Stromal cell of bone marrow (primary cell): ENCODE data around the gene PPHLN1.

Experiments
- DNase-seq: peaks from one replicate; pipeline ENCODE4 v3.0.0-alpha.2; 2012; ENCODE audit warnings: low read depth

Gene PPHLN1

DNA sequence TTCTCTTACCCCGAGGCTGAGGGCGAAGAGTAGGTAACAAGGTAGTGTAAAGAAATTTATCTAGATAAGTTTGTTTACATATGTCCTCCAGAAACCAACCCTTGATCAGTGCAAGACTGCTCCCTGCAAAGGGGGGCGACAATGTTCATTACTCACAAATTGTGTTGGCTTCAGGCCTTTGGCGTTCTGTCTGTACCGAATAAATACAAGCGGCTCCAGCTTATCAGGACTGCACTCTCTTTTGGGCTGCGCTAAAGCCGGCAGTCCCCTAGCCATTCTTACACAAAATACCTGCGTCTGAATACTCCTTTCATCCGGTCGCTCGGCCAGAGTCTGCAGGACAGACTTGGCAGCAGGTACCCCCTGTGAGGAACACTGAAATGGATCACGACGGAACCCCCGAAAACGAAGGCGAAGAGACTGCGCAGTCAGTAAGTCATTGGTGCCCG is 116.4 kb downstream of the PPHLN1 start:
- no peak for DNase-seq

DNA sequence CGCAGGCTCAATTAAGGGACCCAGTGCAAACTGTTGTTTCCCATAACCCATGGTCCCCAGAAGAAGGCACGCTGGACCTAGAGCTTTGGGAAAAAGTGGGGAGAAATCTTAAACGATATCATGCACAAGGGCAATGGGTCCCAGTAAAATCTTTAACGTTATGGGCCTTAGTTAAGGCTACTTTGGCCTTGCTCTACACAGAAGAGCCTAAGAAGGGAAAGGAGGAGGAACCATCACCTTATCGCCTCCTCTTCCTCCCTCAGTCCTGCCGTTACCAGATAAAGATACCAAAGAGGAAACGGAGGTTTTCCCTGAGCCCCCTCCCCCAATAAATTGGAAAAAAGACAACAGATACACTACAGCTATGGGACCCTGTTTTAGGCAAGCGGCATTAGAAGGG is 116.9 kb downstream of the PPHLN1 start:
- DNase-seq, result no peak

DNA sequence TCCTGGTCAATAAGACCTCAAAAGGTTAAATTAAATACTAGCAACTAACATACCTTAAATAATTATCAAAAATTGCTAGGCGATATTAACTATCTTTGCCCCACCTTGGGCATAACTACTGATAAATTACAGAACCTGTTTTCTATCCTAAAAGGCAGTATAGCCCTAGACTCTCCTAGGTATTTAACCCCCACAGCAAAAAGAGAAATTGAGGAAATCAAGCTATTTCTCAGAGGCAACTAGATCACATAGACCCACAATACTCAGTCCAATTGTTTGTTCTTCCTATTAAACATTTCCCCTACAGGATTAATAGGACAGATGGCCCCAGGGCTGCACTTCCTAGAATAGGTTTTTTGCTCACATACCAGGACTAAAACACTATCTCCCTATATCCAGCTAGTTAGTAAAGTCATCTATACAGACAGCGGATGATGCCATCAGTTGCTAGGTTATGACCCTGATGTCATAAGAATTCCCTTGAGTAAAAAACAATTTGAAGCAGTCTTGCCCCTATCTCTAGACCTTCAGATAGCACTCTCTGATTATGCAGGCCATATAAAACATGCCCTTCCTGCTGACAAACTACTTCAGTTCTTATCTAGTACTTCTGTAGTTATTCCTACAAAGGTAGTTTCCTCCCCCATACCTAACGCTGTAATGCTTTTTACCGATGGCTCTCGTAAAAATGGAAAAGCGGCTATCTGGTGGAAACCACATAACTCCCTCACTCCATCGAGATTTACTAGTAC is 118.4 kb downstream of the PPHLN1 start:
- no peak for DNase-seq

DNA sequence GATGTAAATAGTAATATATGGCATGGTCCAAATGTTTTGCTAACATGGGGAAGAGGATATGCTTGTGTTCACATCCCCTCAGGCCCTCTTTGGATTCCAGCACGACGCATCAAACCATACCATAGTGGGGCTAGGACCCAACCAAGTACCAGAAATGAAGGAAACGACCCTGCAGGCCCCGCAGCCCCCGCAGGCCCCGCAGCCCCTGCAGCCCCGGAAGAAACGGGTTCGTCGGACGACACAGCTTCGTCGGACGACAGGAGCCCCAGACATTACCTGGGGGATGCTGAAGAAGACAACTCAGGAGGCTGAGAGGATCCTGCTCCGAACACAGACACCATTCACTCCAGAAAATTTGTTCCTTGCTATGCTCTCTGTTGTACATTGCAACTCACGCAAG is 119.9 kb downstream of the PPHLN1 start:
- DNase-seq, result no peak

DNA sequence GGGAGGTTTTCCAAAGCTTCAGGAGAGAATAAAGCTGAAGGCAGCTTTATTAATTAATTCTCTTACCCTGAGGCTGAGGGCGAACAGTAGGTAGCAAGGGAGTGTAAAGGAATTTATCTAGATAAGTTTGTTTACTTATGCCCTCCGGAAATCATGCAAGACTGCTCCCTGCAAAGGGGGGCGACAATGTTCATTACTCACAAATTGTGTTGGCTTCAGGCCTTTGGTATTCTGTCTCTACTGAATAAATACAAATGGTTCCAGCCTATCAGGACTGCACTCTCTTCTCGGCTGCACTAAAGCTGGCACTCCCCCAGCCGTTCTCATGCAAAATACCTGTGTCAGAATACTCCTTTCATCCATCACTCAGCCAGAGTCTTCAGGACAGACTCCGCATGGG is 120.8 kb downstream of the PPHLN1 start:
- no peak for DNase-seq

DNA sequence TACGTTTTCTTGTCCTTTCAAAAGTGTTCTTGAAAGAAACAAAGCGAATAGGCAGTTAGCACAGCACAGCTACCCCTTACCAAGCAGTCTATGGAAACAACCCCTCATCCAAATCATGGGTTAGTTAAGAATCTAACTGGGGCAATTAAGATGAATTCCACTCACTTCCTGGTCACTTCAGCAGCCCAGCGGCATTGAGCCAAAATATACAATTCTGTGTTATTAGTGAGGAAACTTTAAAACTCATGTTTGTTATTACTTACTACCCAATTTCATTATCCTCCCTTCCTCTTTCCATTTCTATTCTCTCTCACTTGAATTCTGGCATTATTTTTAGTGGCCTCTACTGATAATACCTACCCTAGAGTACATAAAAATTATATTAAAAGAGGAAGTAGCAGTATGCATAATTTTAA is 121.4 kb downstream of the PPHLN1 start:
- no peak for DNase-seq

DNA sequence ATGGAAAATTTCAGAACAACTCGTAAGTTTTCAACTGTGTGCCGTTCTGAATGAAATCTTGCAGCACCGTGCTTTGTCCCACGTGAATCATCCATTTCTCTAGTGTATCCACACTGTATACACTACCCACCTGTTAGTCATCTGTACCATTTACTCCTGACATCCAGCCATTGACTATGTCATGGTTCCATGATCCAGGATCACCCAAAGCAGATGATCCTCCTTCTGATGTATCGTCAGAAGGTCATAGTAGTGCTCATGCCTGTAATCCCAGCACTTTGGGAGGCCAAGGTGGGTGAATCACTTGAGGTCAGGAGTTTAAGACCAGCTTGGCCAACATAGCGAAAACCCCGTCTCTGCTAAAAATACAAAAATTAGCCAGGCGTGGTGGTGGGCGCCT is 122.9 kb downstream of the PPHLN1 start:
- no peak for DNase-seq

DNA sequence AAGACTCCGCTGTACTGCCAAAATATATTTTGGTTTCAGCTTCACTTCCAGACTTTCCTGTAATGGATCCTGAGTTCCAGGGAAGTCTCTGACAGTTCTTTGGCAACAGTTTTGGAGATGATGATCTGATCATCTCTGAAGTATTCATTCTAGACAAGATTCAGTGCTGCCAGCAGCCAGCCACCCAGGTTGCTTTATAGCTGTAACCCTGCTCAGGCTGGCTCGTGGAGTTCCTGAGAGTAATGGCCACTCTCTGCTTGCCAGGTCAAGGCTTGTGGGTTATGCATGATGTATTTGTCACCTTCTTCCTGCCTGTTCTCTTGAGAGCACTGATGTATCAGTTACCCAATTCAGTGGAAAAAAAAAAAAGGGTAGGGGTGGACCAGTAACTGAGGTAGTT is 124.3 kb downstream of the PPHLN1 start:
- no peak for DNase-seq

DNA sequence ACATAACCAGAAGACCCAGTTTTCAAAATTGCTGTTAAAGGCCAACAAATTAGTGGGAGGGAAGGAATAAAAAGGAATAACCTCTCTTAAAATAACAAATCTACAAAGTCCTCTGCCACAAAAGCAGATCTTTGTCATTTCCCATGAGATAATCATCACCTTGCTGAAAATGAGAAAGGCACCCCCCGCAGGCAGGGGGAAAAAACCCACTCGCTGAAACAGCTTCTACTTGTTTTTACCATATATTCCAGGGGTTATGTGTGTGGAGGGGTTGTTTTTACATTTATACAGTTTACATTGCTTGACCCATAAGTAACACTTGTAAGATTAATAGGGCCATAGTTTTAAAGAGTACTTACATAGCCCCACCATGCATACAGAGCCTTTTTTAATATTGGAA is 132.6 kb downstream of the PPHLN1 start:
- no peak for DNase-seq

DNA sequence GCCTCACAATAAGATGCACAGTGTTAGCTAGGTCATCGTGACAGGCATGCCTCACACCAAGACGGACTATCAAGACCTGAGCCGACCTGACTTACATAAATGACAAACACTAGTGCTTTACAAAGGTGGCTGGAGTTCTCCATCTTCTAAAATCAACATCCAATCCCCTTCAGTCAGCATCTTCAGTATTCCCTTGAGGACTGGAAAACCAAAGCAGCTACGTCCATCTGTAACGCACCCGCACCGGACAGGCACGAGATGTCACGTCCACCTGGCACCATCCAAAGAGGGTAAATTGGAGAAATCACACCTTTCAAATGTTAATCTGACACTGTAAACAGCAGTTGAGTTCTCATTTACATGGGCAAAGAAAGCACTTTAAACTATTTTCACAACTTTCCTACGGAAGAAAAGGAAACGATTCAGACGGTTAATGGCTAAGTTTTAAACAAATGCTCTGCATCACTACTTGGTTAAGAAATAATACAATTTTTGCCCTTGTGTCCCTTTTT is 133.4 kb downstream of the PPHLN1 start:
- no peak for DNase-seq

DNA sequence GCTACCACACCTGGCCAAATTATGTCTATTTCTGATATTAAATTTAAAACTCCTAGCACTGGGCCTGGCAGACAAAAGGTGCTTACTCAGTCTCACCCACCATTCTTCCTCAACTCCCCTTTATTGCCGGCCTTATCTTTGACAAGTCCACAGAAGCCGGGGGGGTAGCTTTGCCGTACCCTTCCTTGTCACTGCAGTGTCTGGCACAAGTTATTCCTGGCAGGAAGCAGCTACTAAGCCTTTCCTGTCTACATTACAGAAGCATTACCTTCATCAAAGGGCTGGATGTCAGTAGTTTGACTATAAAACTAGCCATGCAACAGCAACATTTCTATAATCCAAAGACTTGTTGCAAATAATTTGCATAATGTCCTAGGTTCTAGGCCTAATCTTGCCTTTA is 136.5 kb downstream of the PPHLN1 start:
- DNase-seq, result no peak

DNA sequence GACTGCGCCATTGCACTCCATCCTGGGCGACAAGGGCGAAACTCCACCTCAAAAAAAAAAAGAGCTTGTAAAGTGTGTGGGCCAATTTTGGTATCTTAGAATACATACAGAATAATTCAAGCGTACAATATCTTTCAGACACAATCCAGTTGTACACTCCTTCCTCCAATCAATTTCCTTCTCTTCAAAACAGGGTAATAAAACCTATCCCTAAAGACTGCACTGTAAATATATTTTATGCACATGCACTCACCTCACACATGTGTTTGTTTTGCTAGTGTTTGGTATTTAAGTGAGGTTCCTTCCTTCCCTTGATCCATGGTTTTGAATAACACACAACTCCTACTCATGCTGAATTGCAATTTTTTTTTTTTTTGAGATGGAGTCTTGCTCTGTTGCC is 137.7 kb downstream of the PPHLN1 start:
- DNase-seq, result no peak

DNA sequence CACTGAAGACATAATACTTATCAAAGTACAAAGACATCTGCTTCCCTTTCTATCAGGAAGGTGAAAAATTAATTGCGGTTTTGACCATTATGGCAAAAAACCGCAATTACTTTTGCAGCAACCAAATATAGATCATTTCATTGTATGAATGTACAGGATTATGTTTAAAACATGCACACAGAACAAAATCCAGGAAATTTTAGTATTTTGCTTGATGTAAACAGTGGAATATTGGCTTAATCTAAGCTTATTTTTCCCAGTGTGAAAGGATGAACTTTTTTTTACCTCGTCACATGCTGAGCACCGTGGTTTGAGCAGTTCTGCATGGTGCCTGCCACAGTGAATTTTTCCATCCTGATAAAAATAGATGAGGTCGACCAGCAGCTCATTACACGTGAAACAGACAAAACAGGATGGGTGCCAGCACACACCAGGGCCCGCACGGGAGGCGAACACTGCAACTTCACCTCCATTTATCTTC is 142.4 kb downstream of the PPHLN1 start:
- no peak for DNase-seq

DNA sequence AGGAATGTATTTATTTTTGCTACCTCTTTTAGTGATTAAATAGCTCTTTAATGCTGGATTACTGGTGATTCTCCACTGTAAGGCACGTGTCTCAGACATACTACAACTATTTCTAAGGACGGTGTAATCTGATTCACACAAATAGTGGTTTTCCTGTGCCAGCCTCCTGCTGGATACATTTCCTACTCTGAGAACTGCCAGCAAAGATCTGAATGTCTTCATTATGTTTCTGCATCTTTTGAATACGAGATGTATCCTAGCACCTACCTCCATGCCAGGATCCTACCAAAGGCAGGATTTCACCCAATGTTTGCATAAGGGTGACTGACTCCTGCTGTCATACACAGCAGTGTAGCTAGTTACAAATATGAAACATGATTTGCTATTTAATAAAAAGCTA is 143.0 kb downstream of the PPHLN1 start:
- no peak for DNase-seq

DNA sequence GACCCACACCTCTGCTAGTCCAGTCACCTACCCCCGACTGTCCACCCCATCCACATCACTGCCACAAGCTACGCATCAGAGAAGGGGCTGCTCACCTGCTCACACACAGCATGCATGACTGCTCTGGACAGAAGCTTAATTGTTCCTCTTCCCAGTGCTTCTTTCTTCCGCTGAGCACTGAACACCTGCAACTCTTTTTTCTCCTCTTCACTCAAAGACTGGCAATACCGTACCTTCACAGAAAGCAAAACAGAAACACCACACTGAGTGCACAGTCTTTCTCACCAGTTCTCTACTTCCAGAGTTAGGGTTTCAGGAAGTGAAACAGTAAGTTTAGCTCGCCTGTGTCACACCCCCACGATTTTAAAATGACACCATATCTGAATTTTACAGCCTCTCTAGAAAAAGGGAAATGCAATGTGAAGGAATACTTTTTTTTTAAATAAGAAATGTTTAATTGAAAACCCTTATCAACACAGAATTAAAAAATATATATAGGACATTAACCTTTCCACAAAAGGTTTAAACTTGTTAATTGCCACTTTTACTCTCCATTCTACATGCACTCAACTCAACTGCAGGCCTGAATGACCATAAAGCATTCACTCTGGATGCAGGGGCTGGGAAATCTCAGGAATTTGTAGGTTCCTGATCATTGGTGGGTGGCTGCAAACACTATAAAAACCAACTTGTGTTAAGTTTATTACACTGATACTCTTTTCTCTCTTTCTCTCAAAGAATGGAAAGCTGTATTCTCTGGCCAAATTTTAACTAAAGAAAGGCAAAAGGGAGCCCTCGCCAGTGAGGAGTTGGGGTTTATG is 143.6 kb downstream of the PPHLN1 start:
- DNase-seq, result no peak

DNA sequence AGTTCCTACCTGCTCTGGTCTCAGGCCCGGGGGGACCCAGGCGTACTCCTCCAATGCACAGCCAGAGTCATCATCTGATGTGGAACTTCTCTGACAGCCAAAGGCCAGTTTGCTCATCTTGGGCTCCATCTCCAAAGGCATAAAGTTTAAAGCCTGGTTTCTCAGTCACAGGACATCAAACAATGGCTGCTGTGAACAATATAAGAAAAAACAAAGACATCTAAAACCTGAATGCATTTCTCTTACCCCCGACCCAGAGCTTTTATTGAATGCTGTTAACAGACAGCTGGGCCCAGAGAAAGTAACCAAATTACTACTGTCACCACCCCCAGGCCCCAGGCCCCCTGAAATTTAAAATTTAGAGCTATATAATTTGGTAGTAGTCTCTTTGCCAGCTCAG is 146.4 kb downstream of the PPHLN1 start:
- DNase-seq, result no peak

DNA sequence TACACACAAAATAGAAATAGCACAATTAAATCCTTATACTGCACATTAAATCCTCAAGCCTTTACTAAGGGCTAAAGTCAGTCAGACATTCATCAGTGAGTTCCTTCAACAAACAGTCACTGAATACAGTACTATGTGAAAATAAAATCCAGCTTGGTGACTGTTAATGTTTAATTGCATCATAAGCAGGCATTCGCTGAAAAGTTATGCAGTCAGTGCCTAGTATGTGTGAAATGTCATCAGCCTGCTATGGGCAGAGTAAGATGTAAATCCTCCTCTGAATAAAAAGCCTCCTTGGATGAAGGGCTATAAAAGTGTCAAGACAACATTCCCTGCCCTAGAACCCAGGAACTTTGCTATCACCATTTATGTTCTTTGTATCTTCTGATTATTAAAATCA is 147.2 kb downstream of the PPHLN1 start:
- peak; percentile 28 for DNase-seq

DNA sequence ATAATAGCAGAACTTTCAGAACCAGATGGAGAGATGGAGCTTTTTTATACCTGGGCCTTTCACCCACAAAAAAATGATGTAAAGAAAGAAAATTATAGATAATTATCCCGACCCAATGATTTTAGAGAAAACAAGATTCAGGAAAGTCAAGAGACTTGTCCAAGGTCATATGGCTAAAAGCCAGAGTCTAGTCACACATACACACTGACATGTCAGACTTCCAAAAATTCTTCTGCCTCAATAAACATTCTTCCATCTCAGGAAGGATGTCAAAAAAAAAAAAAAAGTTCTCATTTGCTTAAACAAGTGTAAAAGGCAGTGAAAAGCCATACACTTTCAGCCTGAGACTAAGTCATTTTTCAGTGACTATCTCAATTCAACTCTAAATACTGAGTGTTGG is 147.6 kb downstream of the PPHLN1 start:
- DNase-seq, result no peak

DNA sequence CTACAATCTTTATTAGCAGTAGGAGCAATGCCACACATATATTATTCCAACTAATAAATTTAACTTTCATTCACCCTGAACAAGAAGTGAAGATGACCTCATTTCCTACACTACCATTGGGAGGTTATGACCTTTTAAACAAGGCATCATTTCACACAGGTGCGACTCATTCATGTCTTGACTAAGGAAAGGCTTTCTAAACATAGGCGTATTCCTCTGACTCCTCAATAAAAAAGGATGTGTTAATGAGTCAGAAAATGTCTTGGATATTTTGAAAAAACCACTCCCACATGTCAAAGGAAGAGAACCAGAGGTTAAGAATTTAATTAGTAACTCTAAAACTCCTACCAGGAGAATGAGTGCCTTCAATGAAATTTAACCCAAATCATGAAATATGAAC is 148.4 kb downstream of the PPHLN1 start:
- peak; percentile 31 for DNase-seq

DNA sequence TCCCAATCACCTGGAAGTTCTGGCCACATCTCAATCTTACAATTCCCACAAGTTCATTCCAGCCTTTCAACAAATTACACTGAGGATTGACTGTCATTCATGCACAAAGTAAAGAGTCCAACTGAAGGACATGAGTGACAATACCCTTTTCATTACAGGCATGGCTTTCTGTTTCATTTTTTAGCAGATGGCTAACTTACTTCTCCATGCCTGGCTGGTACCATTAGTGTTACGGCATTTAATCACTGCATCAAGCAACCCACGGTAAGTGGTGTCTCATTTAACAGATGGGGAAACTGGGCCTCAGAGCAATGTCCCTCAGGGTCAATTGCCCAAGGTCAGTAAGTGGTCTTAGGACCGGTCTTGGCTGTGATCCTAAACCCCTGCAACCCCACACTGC is 149.1 kb downstream of the PPHLN1 start:
- DNase-seq, result no peak

DNA sequence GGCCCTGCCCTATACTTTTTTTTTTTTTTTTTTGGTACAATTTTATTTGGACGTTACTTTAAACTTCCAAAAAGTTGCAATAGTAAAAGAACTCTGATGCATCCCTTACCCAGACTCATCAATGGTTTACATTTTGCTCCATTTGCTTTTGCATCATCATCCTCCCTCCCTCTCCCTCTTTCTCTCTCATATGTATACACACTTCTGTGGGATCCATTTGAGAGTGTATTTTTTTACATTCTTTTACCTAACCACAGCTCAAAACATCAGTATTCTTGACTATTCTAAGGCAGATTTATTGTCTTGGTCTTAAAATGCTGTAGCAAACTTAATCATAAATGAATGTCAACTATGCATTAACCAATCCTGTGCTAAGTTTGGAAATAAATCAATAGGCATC is 152.0 kb downstream of the PPHLN1 start:
- DNase-seq, result no peak

DNA sequence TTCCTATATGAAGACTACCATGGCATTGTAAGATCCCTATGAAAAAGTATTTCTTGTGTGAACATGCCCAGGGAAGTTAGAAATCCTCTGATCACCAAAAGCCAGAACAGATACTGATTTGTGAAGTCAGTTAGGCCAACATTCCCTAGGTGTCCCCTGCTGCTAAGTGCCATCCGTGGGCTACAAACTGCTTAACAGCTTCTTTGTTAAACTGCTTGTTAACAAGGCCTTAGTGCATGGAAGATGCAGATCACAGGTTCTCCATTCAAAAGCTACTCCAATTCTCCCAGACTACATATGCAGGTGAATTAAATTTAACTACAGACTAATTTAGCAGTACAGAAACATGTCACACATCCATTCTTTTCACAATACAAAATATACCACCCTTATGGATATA is 155.4 kb downstream of the PPHLN1 start:
- no peak for DNase-seq

DNA sequence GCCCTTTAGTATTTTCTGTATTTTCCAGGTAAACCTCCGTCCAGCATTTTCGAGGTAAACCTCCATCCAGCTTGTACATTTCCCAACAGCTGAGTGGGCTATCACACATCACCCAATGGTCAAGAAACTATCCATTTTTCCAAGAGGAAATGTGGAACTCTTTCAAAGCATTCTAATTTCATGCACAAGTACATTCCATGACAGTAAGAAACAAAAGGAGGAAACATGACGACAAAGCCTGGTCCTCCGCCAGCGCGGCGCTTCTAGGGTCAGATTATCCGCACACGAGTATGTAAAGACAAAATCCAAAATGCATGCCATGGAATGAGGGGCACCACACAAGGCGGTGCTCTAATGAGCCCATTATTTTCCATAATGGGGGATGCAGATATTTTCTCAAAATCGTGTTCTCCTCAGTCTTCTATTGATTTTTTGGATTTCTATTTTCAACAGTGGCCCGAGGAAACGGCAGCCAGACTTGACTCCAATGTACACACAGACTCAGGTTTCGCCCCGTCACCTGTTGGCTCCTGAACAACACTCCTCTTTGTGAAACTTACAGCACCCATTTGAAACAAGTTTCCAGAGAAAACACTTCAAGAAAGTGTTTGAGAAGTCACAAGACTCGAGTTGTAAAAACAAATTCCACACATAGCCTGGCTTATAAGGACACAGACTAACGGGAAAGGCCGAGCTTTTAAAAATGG is 156.2 kb downstream of the PPHLN1 start:
- peak; percentile 4 for DNase-seq
